Kidney (tissue), 14 donors: ENCODE data around the gene MRPL55. TPM values are rescaled to one million over a fixed set of nuclear protein-coding genes. Genes with fewer than 3 reads are reported as not detected.

Source experiments
- DNase-seq, 5 donors: peaks; one replicate each; pipeline ENCODE4 v3.0.0-alpha.2; 2013 to 2020
- FAIRE-seq: peaks from 2 replicates; lab custom pipeline; 2012; peaks lifted over from hg19 to GRCh38; lab: Jason Lieb, UNC
- H3K27ac ChIP-seq, 2 donors: one replicate each; pipeline ENCODE4 v1.7.0; 2013; ENCODE audit warnings: low read depth in 2 of 2, low read length in 2 of 2, inconsistent platforms in 1 of 2
- H3K27me3 ChIP-seq: one replicate; pipeline ENCODE4 v1.7.1; 2013; ENCODE audit warnings: low read length, inconsistent platforms; ENCODE audit not compliant: control insufficient read depth, insufficient read depth
- H3K36me3 ChIP-seq, 3 donors: one replicate each; pipeline versions ENCODE4 v1.7.0 to v1.7.1; 2013; ENCODE audit warnings: low read length in 3 of 3, control low read depth in 1 of 3, inconsistent platforms in 1 of 3; ENCODE audit not compliant: insufficient read depth in 3 of 3, control insufficient read depth in 2 of 3
- H3K4me1 ChIP-seq, 3 donors: one replicate each; pipeline versions ENCODE4 v1.7.0 to v1.7.1; 2013; ENCODE audit warnings: low read length in 3 of 3, inconsistent platforms in 1 of 3, low read depth in 1 of 3; ENCODE audit not compliant: control insufficient read depth in 2 of 3, insufficient read depth in 2 of 3
- H3K4me3 ChIP-seq, 3 donors: one replicate each; pipeline versions ENCODE4 v1.7.0 to v1.8.1; 2013; ENCODE audit warnings: low read length in 3 of 3, control low read depth in 1 of 3, inconsistent platforms in 1 of 3
- H3K9ac ChIP-seq, 3 donors: one replicate each; pipeline versions ENCODE4 v1.7.0 to v1.7.1; 2013; ENCODE audit warnings: low read length in 3 of 3, control low read depth in 1 of 3, inconsistent platforms in 1 of 3
- H3K9me3 ChIP-seq, 3 donors: one replicate each; pipeline versions ENCODE4 v1.7.0 to v1.7.1; 2013; ENCODE audit warnings: low read length in 3 of 3, control low read depth in 1 of 3, inconsistent platforms in 1 of 3; ENCODE audit not compliant: control insufficient read depth in 2 of 3, insufficient read depth in 1 of 3
- intact Hi-C: fragments of 100-400 bp; cut with DNase I; formaldehyde crosslinking; loops from one replicate; pipeline ENCODE4 v1.11.1; 2022
- polyA plus RNA-seq: library from polyadenylated mRNA; stranded (reverse); fragments of 350-450 nt; fragmentation: Illumina TruSeq; extraction: RNeasy Lipid Tissue Mini Kit (QIAGEN cat#74804); gene quantifications from one replicate; pipeline ENCODE4 v1.2.3, GENCODE V29; 2014; ENCODE audit warnings: low read depth, low replicate concordance; ENCODE audit not compliant: insufficient read depth
- total RNA-seq: library from RNA; stranded (reverse); fragmentation: NEBNext Ultra II Directional; extraction: Animal tissue kit (Norgen Biotek cat#: 25700); gene quantifications from one replicate; pipeline ENCODE4 v1.2.1, GENCODE V29; 2021
- TF ChIP-seq, protein P1 (sequence below): IDR thresholded peaks from 3 replicates; pipeline ENCODE4 v1.5.1; 2012; ENCODE audit warnings: mild to moderate bottlenecking, moderate library complexity, borderline replicate concordance; ENCODE audit not compliant: insufficient read depth; ENCODE audit errors: extremely low read depth
- donor health status: control.
- donor health status: control.
- donor health status: control.
- donor health status: control.
- donor health status: control.
- donor health status: DM: yes; HTN: yes; CAD: no.
- donor health status: Normal renal cell carcinoma (clear cell type).

Gene MRPL55
- total and polyA plus RNA-seq, 2 donors from 2014 or later = 37.8 to 141 TPM

DNA sequence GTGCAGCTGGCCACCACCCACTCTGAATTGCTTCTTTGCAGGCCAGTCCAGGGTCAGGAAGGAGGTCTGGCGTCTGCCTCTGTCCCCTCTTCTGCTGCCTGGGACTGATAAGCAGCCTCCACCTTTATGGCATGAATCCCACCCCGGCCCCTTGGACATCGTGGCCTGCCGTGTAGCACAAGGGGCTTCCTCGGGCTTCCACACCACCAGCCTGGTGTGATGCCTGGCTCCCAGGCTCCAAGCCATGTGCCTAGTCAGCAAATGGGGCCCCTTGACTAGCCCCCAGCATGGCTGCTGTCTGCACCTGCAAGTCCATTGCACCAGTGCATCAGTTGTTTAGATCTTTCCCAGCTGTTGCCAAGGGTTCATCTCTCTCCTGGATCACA is 36.4 kb downstream of the MRPL55 start:
- intact Hi-C loops = no loop called here
- no peaks in the 10 kb centered on the region for H3K9me3 ChIP-seq
- H3K4me3 ChIP-seq = no peak overlapping the region
- no peak overlapping the region for H3K9ac ChIP-seq
- peaks cover 9% of the 10 kb centered on the region for H3K27me3 ChIP-seq
- no peaks in the 10 kb centered on the region for H3K4me1 ChIP-seq
- TF ChIP-seq, protein P1, sequence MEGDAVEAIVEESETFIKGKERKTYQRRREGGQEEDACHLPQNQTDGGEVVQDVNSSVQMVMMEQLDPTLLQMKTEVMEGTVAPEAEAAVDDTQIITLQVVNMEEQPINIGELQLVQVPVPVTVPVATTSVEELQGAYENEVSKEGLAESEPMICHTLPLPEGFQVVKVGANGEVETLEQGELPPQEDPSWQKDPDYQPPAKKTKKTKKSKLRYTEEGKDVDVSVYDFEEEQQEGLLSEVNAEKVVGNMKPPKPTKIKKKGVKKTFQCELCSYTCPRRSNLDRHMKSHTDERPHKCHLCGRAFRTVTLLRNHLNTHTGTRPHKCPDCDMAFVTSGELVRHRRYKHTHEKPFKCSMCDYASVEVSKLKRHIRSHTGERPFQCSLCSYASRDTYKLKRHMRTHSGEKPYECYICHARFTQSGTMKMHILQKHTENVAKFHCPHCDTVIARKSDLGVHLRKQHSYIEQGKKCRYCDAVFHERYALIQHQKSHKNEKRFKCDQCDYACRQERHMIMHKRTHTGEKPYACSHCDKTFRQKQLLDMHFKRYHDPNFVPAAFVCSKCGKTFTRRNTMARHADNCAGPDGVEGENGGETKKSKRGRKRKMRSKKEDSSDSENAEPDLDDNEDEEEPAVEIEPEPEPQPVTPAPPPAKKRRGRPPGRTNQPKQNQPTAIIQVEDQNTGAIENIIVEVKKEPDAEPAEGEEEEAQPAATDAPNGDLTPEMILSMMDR = no peak
- DNase-seq = no peak
- FAIRE-seq = no peak
- no peak overlapping the region for H3K27ac ChIP-seq
- H3K36me3 ChIP-seq = no peaks in the 10 kb centered on the region

DNA sequence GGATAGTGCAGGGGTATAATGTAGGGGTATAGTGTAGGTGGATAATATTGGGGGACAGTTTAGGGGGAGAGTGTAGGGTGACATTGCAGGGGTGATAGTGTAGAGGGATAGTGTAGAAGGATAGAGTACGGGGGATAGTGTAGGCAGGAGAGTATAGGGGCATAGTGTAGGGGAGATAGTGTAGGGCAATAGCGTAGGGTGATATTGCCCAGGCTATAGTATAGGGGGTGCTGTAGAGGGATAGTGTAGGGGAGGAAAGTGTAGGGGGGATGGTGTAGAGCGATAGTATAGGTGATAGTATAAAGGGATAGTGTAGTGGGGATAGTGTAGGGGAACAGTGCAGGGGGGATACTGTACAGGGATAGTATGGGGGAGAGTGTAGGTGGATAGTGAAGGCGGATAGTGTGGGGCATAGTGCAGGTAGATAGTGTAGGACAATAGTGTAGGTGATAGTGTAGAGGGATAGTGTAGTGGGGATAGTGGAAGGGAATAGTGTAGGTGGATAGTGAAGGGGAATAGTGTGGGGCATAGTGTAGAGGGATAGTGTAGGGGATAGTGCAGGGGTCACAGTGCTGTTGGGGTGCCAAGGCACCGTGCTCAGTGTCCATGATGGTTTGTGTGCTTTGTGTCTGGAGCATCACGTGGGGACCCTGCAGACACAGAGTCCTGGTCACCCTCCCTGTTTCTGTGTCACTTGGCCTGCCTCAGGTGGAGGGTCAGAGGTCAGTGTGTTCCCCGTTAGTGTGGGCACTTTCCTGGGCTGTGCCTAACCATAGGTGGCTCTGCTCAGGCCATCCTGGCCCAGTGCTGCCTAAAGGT is 37.1 kb downstream of the MRPL55 start:
- TF ChIP-seq, protein P1 = no peak
- FAIRE-seq (no peak), DNase-seq (no peak)
- intact Hi-C loops = no loop called here
- H3K27ac ChIP-seq = no peak overlapping the region
- H3K9ac ChIP-seq = no peak overlapping the region
- no peaks in the 10 kb centered on the region for H3K4me1 ChIP-seq
- H3K4me3 ChIP-seq = no peak overlapping the region
- H3K36me3 ChIP-seq = no peaks in the 10 kb centered on the region
- no peaks in the 10 kb centered on the region for H3K9me3 ChIP-seq
- peaks cover 9% of the 10 kb centered on the region for H3K27me3 ChIP-seq

DNA sequence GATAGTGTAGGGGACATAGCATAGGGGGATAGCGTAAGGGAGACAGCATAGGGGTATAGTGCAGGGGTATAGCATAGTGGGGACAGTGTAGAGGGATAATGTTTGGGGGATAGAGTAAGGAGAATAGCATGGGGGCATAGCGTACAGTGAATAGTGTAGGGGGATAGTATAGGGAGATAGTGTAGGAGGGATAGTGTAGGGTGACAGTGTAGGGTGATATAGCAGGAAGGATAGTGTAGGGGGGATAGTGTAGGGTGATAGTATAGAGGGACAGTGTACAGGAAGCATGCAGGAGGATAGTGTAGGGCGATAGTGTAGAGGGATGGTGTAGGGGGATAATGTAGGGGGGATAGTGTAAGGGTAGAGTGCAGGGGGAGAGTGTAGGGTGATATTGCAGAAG is 38.2 kb downstream of the MRPL55 start:
- H3K9me3 ChIP-seq = no peaks in the 10 kb centered on the region
- no peak overlapping the region for H3K27ac ChIP-seq
- peaks cover 9% of the 10 kb centered on the region for H3K27me3 ChIP-seq
- no peak overlapping the region for H3K4me3 ChIP-seq
- no peaks in the 10 kb centered on the region for H3K36me3 ChIP-seq
- no peaks in the 10 kb centered on the region for H3K4me1 ChIP-seq
- FAIRE-seq = no peak
- intact Hi-C loops = no loop called here
- no peak overlapping the region for H3K9ac ChIP-seq
- no peak for DNase-seq
- TF ChIP-seq, protein P1 = no peak

DNA sequence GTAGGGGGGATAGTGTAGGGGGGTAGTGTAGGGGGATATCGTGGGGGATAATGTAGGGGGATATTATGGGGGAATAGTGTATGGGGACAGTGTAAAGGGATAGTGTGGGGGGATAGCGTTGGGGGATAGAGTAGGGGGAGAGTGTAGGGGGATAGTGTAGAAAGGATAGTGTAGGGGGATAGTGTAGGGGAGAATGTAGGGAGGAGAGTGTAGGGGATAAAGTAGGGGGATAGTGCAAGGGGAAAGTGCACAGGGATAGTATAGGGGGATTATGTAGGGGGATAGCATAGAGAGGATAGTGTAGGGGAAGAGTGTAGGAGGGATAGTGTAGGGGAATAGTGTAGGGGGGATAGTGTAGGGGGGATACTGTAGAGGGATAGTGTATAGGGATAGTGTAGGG is 38.9 kb downstream of the MRPL55 start:
- DNase-seq (no peak), FAIRE-seq (no peak)
- Histone ChIP-seq H3K36me3 (no peaks in the 10 kb centered on the region), H3K9me3 (no peaks in the 10 kb centered on the region), H3K4me3 (no peak overlapping the region), H3K4me1 (no peaks in the 10 kb centered on the region), H3K27ac (no peak overlapping the region), H3K9ac (no peak overlapping the region), H3K27me3 (peaks cover 9% of the 10 kb centered on the region)
- TF ChIP-seq, protein P1 = no peak
- intact Hi-C loops = no loop called here
